Trophoblast cell (in vitro differentiated cells and primary cell): ENCODE measurements around the gene DNAJC17.

Experiments
- DNase-seq, 2 donors: peaks; one replicate each; pipeline ENCODE4 v3.0.0-alpha.2; 2016
- H2AFZ ChIP-seq: 2 replicates; pipeline ENCODE4 v1.6.1; 2013; ENCODE audit warnings: low read length, moderate library complexity, mild to moderate bottlenecking; ENCODE audit not compliant: insufficient read depth, poor library complexity
- H2AK5ac ChIP-seq: 2 replicates; pipeline ENCODE4 v1.6.1; 2013; ENCODE audit warnings: mild to moderate bottlenecking, low read length
- H2BK120ac ChIP-seq: 2 replicates; pipeline ENCODE4 v1.6.1; 2013; ENCODE audit warnings: low read length, mild to moderate bottlenecking, moderate library complexity; ENCODE audit not compliant: insufficient read depth, poor library complexity
- H2BK12ac ChIP-seq: 2 replicates; pipeline ENCODE4 v1.6.1; 2013; ENCODE audit warnings: mild to moderate bottlenecking, low read length, moderate library complexity
- H2BK5ac ChIP-seq: 2 replicates; pipeline ENCODE4 v1.6.1; 2013; ENCODE audit warnings: low read length, low read depth, moderate library complexity, mild to moderate bottlenecking; ENCODE audit not compliant: poor library complexity
- H3K14ac ChIP-seq: 2 replicates; pipeline ENCODE4 v1.6.1; 2013; ENCODE audit warnings: mild to moderate bottlenecking, low read length
- H3K18ac ChIP-seq: 2 replicates; pipeline ENCODE4 v1.6.1; 2013; ENCODE audit warnings: mild to moderate bottlenecking, low read length
- H3K23ac ChIP-seq: 2 replicates; pipeline ENCODE4 v1.6.1; 2013; ENCODE audit warnings: low read length
- H3K27ac ChIP-seq: 2 replicates; pipeline ENCODE4 v1.5.1; 2013; ENCODE audit warnings: low read depth, mild to moderate bottlenecking, inconsistent platforms, low read length, moderate library complexity
- H3K27me3 ChIP-seq: 2 replicates; pipeline ENCODE4 v1.6.1; 2013; ENCODE audit warnings: inconsistent platforms, mild to moderate bottlenecking, low read length, moderate library complexity; ENCODE audit not compliant: insufficient read depth
- H3K36me3 ChIP-seq, 2 experiments: 1 replicate in 1 of 2; 2 replicates in 1 of 2; pipeline ENCODE4 v1.6.1; 2013; ENCODE audit warnings: low read length in 2 of 2, mild to moderate bottlenecking in 2 of 2, moderate library complexity in 1 of 2; ENCODE audit not compliant: insufficient read depth in 2 of 2, control insufficient read depth in 1 of 2
- H3K4ac ChIP-seq: 2 replicates; pipeline ENCODE4 v1.6.1; 2013; ENCODE audit warnings: low read depth, mild to moderate bottlenecking, low read length, moderate library complexity
- H3K4me1 ChIP-seq, 2 experiments: 1 replicate in 1 of 2; 2 replicates in 1 of 2; pipeline ENCODE4 v1.6.1; 2013; ENCODE audit warnings: low read length in 2 of 2, mild to moderate bottlenecking in 2 of 2, moderate library complexity in 1 of 2; ENCODE audit not compliant: insufficient read depth in 2 of 2, control insufficient read depth in 1 of 2
- H3K4me2 ChIP-seq: 2 replicates; pipeline ENCODE4 v1.6.1; 2013; ENCODE audit warnings: inconsistent platforms, mild to moderate bottlenecking, low read length, moderate library complexity
- H3K4me3 ChIP-seq: 2 replicates; pipeline ENCODE4 v1.5.1; 2013; ENCODE audit warnings: mild to moderate bottlenecking, low read depth, low read length, inconsistent platforms
- H3K79me1 ChIP-seq: one replicate; pipeline ENCODE4 v1.6.1; 2013; ENCODE audit warnings: low read length
- H3K79me2 ChIP-seq: 2 replicates; pipeline ENCODE4 v1.6.1; 2013; ENCODE audit warnings: low read length, mild to moderate bottlenecking; ENCODE audit not compliant: control insufficient read depth, insufficient read depth, poor library complexity
- H3K9ac ChIP-seq: 2 replicates; pipeline ENCODE4 v1.6.1; 2013; ENCODE audit warnings: mild to moderate bottlenecking, low read length
- H3K9me3 ChIP-seq: 2 replicates; pipeline ENCODE4 v1.6.1; 2013; ENCODE audit warnings: low read depth, mild to moderate bottlenecking, control low read depth, inconsistent platforms, low read length; ENCODE audit not compliant: insufficient read depth
- H4K12ac ChIP-seq: 2 replicates; pipeline ENCODE4 v1.6.1; 2013; ENCODE audit warnings: low read depth, mild to moderate bottlenecking, low read length, moderate library complexity
- H4K8ac ChIP-seq: 2 replicates; pipeline ENCODE4 v1.6.1; 2013; ENCODE audit warnings: low read depth, mild to moderate bottlenecking, low read length, moderate library complexity
- H4K91ac ChIP-seq: one replicate; pipeline ENCODE4 v1.6.1; 2013; ENCODE audit warnings: low read depth, mild to moderate bottlenecking, low read length, moderate library complexity
- WGBS: extraction: QIAGEN DNeasy Blood & Tissue Kit; methylation state at CpG from one replicate; pipeline ENCODE4 v1.1.7; 2013; ENCODE audit warnings: missing lambda C conversion rate; ENCODE audit not compliant: insufficient read length, insufficient coverage; ENCODE audit errors: extremely low coverage; 5-methylcytosine and 5-hydroxymethylcytosine counted together

Gene DNAJC17

GRCh38 chr15:40764629-40765103, 42.6 kb downstream of the DNAJC17 start:
- H3K14ac ChIP-seq = peak overlapping the region; percentile 12
- no peak overlapping the region for H3K4ac ChIP-seq
- no peak overlapping the region for H3K27ac ChIP-seq
- peaks cover 2% of the 10 kb centered on the region for H3K9me3 ChIP-seq
- peak overlapping the region; percentile 54 for H2AFZ ChIP-seq
- H3K4me2 ChIP-seq = peak overlapping the region; percentile 75
- H3K79me1 ChIP-seq = peaks cover 11% of the 10 kb centered on the region
- WGBS = no CpG with 5 or more reads among the region's 8 CpGs
- H3K4me3 ChIP-seq = peak overlapping the region; percentile 64
- no peak overlapping the region for H3K18ac ChIP-seq
- peak overlapping the region; percentile 76 for H4K8ac ChIP-seq
- H3K79me2 ChIP-seq = no peaks in the 10 kb centered on the region
- peak overlapping the region; percentile 45 for H4K91ac ChIP-seq
- H3K27me3 ChIP-seq = no peaks in the 10 kb centered on the region
- no peak overlapping the region for H2AK5ac ChIP-seq
- H2BK5ac ChIP-seq = no peak overlapping the region
- H3K36me3 ChIP-seq = peaks cover 17 to 18% of the 10 kb centered on the region in 2 experiments
- H3K23ac ChIP-seq = no peak overlapping the region
- no peak overlapping the region for H2BK12ac ChIP-seq
- peak overlapping the region; percentile 56 for H4K12ac ChIP-seq
- no peak for DNase-seq
- H3K4me1 ChIP-seq = peaks cover 18 to 19% of the 10 kb centered on the region in 2 experiments
- no peak overlapping the region for H2BK120ac ChIP-seq
- peak overlapping the region; percentile 33 for H3K9ac ChIP-seq

GRCh38 chr15:40763801-40764628, 43.3 kb downstream of the DNAJC17 start, which contains the start of gene GCHFR:
TSS of gene GCHFR (plus strand) at chr15:40764068. CDS start at chr15:40764181, 113 bp downstream.
- Histone ChIP-seq H3K4ac (peak within 1 kb of the TSS; percentile 3), H3K4me3 (peak within 1 kb of the TSS; percentile 64), H3K4me2 (peak within 1 kb of the TSS; percentile 75), H4K91ac (peak within 1 kb of the TSS; percentile 53), H3K4me1 (peaks cover 18 to 19% of the 10 kb centered on the region in 2 experiments), H3K36me3 (peaks cover 17 to 18% of the 10 kb centered on the region in 2 experiments), H2BK120ac (no peak within 1 kb of the TSS), H3K9me3 (peaks cover 2% of the 10 kb centered on the region), H3K27ac (peak within 1 kb of the TSS; percentile 22), H2BK12ac (no peak within 1 kb of the TSS), H2BK5ac (no peak within 1 kb of the TSS), H3K79me1 (peaks cover 11% of the 10 kb centered on the region), H3K23ac (no peak within 1 kb of the TSS), H3K79me2 (no peaks in the 10 kb centered on the region), H2AK5ac (no peak within 1 kb of the TSS), H4K12ac (peak within 1 kb of the TSS; percentile 63), H3K9ac (peak within 1 kb of the TSS; percentile 33), H3K18ac (peak within 1 kb of the TSS; percentile 35), H4K8ac (peak within 1 kb of the TSS; percentile 88), H3K27me3 (no peaks in the 10 kb centered on the region), H3K14ac (peak within 1 kb of the TSS; percentile 86), H2AFZ (peak within 1 kb of the TSS; percentile 59)
- no CpG with 5 or more reads among the region's 75 CpGs for WGBS
- DNase-seq = peak; percentile 56 to 63

- no peak overlapping the region for H2BK5ac ChIP-seq
- H2AFZ ChIP-seq = peak overlapping the region; percentile 59
- peaks cover 2% of the 10 kb centered on the region for H3K9me3 ChIP-seq
- H3K36me3 ChIP-seq = peaks cover 10 to 11% of the 10 kb centered on the region in 2 experiments
- peak overlapping the region; percentile 75 for H3K4me2 ChIP-seq
- no peak overlapping the region for H2BK12ac ChIP-seq
- peak overlapping the region; percentile 35 for H3K18ac ChIP-seq
- H4K12ac ChIP-seq = peak overlapping the region; percentile 49
- H3K14ac ChIP-seq = peak overlapping the region; percentile 86
- no CpG with 5 or more reads among the region's 55 CpGs for WGBS
- H3K27ac ChIP-seq = peak overlapping the region; percentile 22
- H3K9ac ChIP-seq = peak overlapping the region; percentile 30
- H3K79me1 ChIP-seq = peaks cover 11% of the 10 kb centered on the region
- H3K4me3 ChIP-seq = peak overlapping the region; percentile 64
- peaks cover 18 to 19% of the 10 kb centered on the region in 2 experiments for H3K4me1 ChIP-seq
- peak overlapping the region; percentile 3 for H3K4ac ChIP-seq
- peak; percentile 98 to 100 for DNase-seq
- H4K8ac ChIP-seq = peak overlapping the region; percentile 88
- H3K27me3 ChIP-seq = no peaks in the 10 kb centered on the region
- peak overlapping the region; percentile 53 for H4K91ac ChIP-seq
- H3K23ac ChIP-seq = no peak overlapping the region
- no peak overlapping the region for H2AK5ac ChIP-seq
- H2BK120ac ChIP-seq = no peak overlapping the region
- no peaks in the 10 kb centered on the region for H3K79me2 ChIP-seq
Observed at GRCh38 chr15:40762919-40763800, 44.1 kb downstream of the DNAJC17 start.

- peaks cover 15% of the 10 kb centered on the region for H3K79me1 ChIP-seq
- H3K27ac ChIP-seq = no peak overlapping the region
- H2AK5ac ChIP-seq = no peak overlapping the region
- no peak overlapping the region for H3K4me2 ChIP-seq
- H3K4ac ChIP-seq = no peak overlapping the region
- no peak overlapping the region for H2BK5ac ChIP-seq
- no peaks in the 10 kb centered on the region for H3K36me3 ChIP-seq
- no peak overlapping the region for H2AFZ ChIP-seq
- DNase-seq = no peak
- H2BK120ac ChIP-seq = no peak overlapping the region
- no peak overlapping the region for H3K23ac ChIP-seq
- H2BK12ac ChIP-seq = no peak overlapping the region
- no CpG with 5 or more reads among the region's 5 CpGs for WGBS
- no peak overlapping the region for H4K8ac ChIP-seq
- H4K91ac ChIP-seq = no peak overlapping the region
- H3K18ac ChIP-seq = no peak overlapping the region
- no peak overlapping the region for H3K14ac ChIP-seq
- H3K27me3 ChIP-seq = no peaks in the 10 kb centered on the region
- H3K4me3 ChIP-seq = no peak overlapping the region
- peaks cover under 1% of the 10 kb centered on the region for H3K79me2 ChIP-seq
- no peak overlapping the region for H4K12ac ChIP-seq
- peaks cover 2% of the 10 kb centered on the region for H3K9me3 ChIP-seq
- H3K9ac ChIP-seq = no peak overlapping the region
- H3K4me1 ChIP-seq = peaks cover 13 to 17% of the 10 kb centered on the region in 2 experiments
Observed at GRCh38 chr15:40759961-40760360, 47.3 kb downstream of the DNAJC17 start.
